NCI-H345 treated with DMSO at 0.1 percent for 48 hours (cell line): ENCODE results near the gene TNFRSF17.

Source experiments
- DNase-seq: peaks from one replicate; lab custom pipeline; 2025; ENCODE audit not compliant: unreplicated experiment; lab: John Stamatoyannopoulos, UW

The TNFRSF17 gene

GRCh38 chr16:12002447-12003006, 37.5 kb downstream of the TNFRSF17 start:
- DNase-seq, result no peak

- no peak for DNase-seq
Observed at GRCh38 chr16:12006637-12007036, 41.6 kb downstream of the TNFRSF17 start.

GRCh38 chr16:12009462-12009861, 44.5 kb downstream of the TNFRSF17 start:
- DNase-seq, result no peak

GRCh38 chr16:12009922-12010321, 44.9 kb downstream of the TNFRSF17 start:
- DNase-seq, result no peak

- no peak for DNase-seq
Observed at GRCh38 chr16:12010388-12011251, 45.6 kb downstream of the TNFRSF17 start.

- no peak for DNase-seq
Observed at GRCh38 chr16:12011565-12011964, 46.6 kb downstream of the TNFRSF17 start.

GRCh38 chr16:12016291-12016947, 51.4 kb downstream of the TNFRSF17 start:
- no peak for DNase-seq

GRCh38 chr16:12017558-12017957, 52.5 kb downstream of the TNFRSF17 start:
- DNase-seq, result no peak
